ENCODE measurements around the gene C14orf132. TPM values are rescaled to one million over a fixed set of nuclear protein-coding genes. Genes with fewer than 3 reads are reported as not detected.

Gene C14orf132
- total and polyA plus RNA-seq, 8 donors, result 4.6 to 22.8 (median 11.6) TPM

DNA sequence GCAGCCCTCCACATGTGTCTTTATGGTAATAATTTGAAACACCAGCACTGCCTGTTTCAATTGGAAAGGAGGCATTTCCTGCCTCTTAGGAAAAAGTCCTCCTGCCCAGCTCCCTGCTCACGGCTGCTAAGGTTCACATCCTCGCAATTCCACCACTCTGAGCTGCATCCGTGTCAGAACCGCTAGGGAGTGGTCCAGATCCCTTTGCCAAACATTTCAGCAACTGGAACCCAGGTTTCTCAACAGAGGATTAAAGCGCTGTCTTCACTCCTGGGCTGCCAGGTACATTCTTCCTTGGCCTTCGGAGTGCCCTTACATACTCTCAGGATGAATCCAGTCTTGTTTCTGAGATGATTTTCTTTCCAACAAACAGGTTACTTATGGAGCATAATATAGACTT is 23.3 kb downstream of the C14orf132 start:
- Histone ChIP-seq H3K4me3 (no peak overlapping the region), H3K4me1 (peaks cover 0 to 9% (median 0%) of the 10 kb centered on the region in 4 donors), H3K9me3 (no peaks in the 10 kb centered on the region), H3K36me3 (no peaks in the 10 kb centered on the region), H3K27me3 (peaks cover 0 to 10% (median 4%) of the 10 kb centered on the region in 3 donors), H3K27ac (no peak overlapping the region)
- intact Hi-C loops (cut with DNase I; ENCODE audit: low total_unique reads), result no loop called here
- TF ChIP-seq EP300 (IDR thresholded peaks at IDR 0.05) (no peak), POLR2AphosphoS5 (IDR thresholded peaks at IDR 0.05) (no peak), POLR2A (IDR thresholded peaks at IDR 0.05) (no peak)
- TF ChIP-seq, protein P1, sequence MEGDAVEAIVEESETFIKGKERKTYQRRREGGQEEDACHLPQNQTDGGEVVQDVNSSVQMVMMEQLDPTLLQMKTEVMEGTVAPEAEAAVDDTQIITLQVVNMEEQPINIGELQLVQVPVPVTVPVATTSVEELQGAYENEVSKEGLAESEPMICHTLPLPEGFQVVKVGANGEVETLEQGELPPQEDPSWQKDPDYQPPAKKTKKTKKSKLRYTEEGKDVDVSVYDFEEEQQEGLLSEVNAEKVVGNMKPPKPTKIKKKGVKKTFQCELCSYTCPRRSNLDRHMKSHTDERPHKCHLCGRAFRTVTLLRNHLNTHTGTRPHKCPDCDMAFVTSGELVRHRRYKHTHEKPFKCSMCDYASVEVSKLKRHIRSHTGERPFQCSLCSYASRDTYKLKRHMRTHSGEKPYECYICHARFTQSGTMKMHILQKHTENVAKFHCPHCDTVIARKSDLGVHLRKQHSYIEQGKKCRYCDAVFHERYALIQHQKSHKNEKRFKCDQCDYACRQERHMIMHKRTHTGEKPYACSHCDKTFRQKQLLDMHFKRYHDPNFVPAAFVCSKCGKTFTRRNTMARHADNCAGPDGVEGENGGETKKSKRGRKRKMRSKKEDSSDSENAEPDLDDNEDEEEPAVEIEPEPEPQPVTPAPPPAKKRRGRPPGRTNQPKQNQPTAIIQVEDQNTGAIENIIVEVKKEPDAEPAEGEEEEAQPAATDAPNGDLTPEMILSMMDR (IDR thresholded peaks at IDR 0.05), result no peak
- no peak for DNase-seq
- 82 to 87% (median 87%) methylated on average over 6 of the region's 6 CpGs for WGBS, 5 donors

DNA sequence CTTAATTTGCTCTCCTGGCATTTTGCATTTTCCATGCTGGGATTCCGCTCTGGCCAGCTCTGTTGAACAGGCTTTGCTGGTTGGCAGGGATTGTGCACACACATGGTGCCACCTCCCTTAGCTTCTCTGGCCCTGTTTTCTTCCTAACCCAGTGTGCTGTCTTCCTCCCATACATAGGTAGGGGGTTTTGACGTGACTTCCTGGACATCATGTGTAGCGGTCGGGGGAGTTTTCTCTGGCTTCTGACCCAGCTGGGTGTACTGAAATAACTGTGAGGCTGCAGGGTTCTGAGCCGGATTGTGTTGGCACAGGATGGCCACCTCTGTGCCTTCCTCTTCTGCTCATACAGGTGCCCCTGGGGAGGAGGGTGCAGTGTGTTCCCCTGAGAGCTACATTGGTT is 25.7 kb downstream of the C14orf132 start:
- intact Hi-C loops (cut with DNase I; ENCODE audit: low total_unique reads), result no loop called here
- Histone ChIP-seq H3K4me1 (peaks cover 0 to 9% (median 0%) of the 10 kb centered on the region in 4 donors), H3K27ac (no peak overlapping the region), H3K36me3 (no peaks in the 10 kb centered on the region), H3K9me3 (no peaks in the 10 kb centered on the region), H3K4me3 (no peak overlapping the region), H3K27me3 (peaks cover 0 to 5% (median 4%) of the 10 kb centered on the region in 3 donors)
- DNase-seq, result no peak
- TF ChIP-seq POLR2A (IDR thresholded peaks at IDR 0.05) (no peak), EP300 (IDR thresholded peaks at IDR 0.05) (no peak), POLR2AphosphoS5 (IDR thresholded peaks at IDR 0.05) (no peak)
- TF ChIP-seq, protein P1 (IDR thresholded peaks at IDR 0.05), result no peak
- 67 to 83% (median 79%) methylated on average over 5 of the region's 5 CpGs for WGBS, 5 donors

DNA sequence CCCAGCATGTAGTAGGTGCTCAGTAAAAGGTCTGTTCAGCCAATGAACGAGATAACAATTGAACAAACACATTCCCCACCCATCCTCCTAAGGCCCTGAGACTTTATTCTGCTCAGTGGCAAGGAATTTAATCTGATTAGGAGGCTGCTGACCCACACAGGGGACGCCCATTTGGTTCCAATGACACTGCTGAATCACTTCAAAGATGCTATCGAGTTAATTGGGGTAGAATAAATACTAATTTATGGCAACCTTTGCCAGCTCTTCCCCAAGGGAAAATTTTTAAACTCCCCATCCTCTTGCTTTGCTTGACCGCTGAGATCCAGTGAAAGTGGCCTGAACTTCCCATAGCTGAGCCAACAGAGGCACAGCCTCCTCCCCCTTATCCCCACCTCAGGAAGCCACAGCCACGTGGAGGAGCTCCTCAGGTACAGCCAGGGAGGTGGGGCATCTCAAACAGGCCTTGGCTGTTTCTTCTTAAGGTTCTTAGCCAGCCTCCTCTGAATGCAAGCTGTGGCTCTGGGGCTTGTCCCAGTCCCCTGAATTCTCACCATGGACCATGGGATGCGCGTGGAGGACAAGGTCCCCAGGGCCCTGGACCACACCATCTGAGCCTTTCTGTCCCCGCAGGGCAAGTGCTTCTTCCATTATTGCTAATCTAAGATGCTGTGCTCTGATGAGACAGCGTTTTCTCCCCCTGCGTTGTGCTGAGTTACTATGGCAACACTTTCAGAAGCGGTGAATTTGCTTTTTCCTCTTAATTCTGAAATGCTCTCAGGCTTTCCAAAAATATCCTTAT is 26.7 kb downstream of the C14orf132 start:
- TF ChIP-seq POLR2A (IDR thresholded peaks at IDR 0.05) (no peak), EP300 (IDR thresholded peaks at IDR 0.05) (no peak)
- Histone ChIP-seq H3K27me3 (peaks cover 0 to 5% (median 4%) of the 10 kb centered on the region in 3 donors), H3K4me1 (peaks cover 0 to 3% (median 0%) of the 10 kb centered on the region in 4 donors), H3K36me3 (no peaks in the 10 kb centered on the region), H3K27ac (no peak overlapping the region), H3K4me3 (no peak overlapping the region), H3K9me3 (no peaks in the 10 kb centered on the region)
- WGBS, 5 donors, result 53 to 61% (median 56%) methylated on average over 11 of the region's 11 CpGs
- intact Hi-C loops (cut with DNase I; ENCODE audit: low total_unique reads), result no loop called here
- no peak for DNase-seq

DNA sequence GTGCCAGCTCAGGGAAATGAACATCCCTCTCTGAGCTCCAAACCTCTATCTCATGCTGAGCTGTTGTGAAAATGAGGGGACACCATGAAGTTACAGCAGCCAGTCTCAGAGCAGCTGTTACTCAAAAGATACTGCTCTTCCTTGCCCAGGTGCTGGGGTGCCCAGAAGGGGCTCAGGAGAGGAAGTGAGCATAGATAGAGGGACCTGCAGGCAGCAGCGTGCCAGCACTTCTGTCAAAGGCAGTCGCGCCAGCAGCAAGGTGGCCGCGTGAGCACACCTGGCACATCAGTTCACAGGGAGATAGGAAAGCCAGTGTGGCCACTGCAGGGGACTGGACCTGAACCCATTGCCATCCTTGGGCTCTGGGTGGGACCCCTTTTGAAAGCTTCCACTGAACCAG is 27.8 kb downstream of the C14orf132 start:
- Histone ChIP-seq H3K27ac (no peak overlapping the region), H3K27me3 (peaks cover 0 to 5% (median 4%) of the 10 kb centered on the region in 3 donors), H3K9me3 (no peaks in the 10 kb centered on the region), H3K4me1 (no peaks in the 10 kb centered on the region), H3K36me3 (no peaks in the 10 kb centered on the region), H3K4me3 (no peak overlapping the region)
- 83 to 94% (median 91%) methylated on average over 5 of the region's 5 CpGs for WGBS, 5 donors
- no peak for TF ChIP-seq EP300 (IDR thresholded peaks at IDR 0.05)
- TF ChIP-seq, protein P1 (IDR thresholded peaks at IDR 0.05), result no peak
- TF ChIP-seq POLR2AphosphoS5 (IDR thresholded peaks at IDR 0.05), result no peak
- TF ChIP-seq POLR2A (IDR thresholded peaks at IDR 0.05), result no peak
- DNase-seq, result no peak
- intact Hi-C loops (cut with DNase I; ENCODE audit: low total_unique reads), result no loop called here
